NCI-H1436 treated with DMSO at 0.1 percent for 48 hours (cell line): ENCODE results near the gene CDC42BPB.

Source experiments
- DNase-seq: peaks from one replicate; lab custom pipeline; 2025; lab: John Stamatoyannopoulos, UW

Gene CDC42BPB

DNA sequence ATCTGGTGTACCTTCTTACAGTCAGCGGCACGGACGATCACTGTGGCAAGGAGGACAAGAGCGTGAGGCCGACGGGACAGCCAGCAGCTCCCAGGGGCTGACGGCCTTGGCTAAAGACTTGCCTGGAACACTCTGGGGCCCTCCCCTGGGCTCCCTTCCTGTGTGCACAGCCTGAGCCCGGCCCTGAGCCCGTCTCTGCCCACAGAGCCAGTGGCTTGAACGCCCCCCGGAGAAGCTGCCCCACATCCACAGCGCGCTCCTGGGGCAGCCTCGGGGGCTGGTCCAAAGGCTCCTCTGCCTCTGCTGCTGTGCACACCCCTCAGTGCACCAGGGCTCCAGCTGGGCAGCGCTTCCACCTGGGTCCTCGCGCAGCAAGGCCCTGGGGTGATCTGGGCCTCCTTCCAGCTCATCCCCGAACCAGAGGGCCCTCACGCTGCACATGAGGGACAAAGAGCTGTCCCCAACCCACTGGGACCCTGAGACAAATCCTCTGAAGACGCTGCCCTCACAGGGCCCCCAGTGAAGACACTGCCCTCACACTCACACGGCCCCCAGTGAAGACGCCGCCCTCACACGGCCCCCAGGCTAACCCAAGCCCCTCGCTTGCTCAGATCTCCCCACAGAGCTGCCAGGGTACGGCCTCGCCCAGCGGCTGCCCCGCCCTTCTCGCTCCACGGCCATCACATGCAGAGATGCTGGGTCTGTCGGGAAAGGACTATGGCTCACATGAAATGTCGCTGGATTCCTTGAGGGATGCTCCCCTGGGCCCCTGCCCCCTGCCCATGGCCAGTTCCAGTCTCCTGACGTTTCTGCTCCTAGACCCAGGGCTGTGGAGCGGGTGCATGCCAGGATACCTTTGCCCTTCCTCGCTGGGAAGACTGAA is 112.7 kb downstream of the CDC42BPB start:
- DNase-seq: no peak

DNA sequence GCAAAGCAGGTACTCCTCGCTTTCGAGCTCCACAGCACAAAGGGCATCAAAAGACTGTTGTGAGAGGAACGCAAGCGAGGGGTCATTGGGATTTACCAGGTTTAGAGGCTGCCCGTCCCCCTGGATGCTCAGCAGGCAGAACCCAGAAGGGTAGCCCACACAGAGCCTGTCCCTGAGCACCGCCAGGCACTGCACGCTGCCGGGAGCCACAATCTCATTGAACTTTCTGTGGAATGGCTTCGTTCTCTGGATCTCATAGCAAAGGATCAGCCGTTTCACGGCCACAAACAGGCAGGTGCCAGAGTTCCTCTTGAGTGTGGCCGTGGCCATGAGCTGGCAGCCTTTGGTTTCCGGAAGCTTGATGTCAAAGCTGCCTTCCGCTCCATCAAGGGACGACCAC is 113.4 kb downstream of the CDC42BPB start:
- DNase-seq: no peak

DNA sequence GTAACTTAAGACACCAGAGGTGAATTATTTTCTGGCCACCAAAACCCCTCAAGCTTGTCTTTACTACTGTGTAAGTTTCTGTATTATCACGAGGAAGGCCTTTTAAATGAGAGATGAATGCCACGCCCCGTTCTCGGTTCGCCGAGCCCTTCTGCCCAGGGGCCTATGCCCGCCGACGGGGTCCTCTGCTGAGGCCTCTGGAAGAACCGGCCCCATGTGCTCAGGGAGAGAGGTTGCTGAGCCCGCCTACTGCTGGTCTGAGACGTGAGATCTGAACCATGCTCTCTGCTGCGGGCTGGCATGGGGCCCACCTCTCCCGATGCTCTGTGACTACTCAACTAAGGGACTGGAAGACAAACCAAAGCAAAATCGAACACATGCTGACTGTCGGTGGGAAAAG is 113.9 kb downstream of the CDC42BPB start:
- DNase-seq: no peak

DNA sequence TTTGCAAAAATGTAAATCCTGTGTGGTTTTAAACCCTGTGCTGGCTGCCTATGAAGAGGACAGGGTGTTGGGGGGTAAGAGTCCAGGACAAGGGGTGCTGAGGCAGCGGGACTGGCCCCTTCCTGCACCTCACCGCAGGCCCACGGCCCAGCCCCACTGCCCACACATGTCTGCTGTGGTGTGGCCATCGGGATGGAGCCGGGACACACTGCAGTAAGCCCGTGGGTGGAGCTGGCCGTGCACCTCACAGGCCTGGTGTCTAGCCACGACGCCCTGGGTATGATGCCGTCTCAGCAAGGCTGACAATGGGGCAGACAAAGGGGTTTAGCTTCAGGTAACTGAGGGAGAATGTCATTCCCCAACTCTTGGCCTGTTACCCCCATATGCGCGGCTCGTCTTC is 115.3 kb downstream of the CDC42BPB start:
- DNase-seq: no peak

DNA sequence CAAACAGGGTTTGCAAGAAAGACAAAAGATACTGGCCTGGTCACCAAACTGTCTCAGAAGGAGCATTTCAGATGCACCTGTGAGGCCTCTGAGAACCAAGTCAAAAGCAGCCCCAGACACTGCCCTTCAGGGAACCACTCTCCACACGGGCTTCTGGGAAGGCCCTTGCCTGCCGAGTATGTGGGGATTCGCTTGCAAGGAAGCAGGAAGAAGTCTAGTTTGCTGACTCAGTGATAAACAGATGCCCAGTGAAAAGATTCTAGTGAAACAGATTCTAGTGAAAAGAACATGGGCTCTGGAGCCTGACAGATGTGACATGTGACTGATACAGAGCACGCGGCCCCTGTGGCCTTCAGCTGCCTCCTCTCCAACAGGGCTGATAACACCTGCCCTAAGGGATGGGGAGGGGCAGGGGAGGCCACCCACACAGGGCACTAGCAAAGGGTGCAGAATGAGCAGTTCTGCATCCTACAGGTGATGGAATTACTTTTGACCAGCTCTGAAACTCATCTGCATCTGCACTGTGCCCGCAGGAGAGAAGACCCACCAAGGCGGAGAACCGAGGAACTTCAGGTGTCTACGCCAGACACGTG is 115.8 kb downstream of the CDC42BPB start:
- DNase-seq: no peak

DNA sequence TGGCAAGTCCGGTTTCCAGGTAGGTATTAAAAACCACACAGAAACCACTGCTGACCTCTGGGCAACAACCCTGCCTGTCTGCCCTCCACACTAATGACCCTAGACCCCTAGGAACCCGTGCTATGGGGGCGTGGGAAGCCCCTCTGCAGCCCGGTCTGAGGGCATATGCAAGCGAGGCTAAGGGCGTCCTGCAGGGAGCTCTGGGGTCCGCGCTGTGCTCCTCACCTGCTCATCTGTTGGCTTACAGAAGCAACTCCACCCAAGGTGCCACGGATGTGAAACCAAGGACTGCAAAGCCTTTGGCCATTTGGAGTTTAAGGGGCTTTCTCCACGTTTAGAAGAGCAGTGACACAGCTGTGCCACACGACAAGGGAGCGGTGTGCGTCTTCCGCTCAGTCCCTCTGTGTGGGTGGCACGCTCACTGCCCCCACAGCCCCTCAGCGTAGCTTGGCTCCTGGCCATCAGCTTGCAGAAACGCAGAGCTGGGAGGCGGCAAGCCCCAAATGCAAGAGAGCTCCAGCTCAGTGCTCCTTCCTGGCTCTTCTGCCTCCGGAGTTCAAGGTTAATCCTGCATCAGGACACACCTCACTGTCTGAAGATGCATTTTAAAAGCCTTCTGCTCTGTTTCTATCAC is 116.5 kb downstream of the CDC42BPB start:
- DNase-seq: no peak

DNA sequence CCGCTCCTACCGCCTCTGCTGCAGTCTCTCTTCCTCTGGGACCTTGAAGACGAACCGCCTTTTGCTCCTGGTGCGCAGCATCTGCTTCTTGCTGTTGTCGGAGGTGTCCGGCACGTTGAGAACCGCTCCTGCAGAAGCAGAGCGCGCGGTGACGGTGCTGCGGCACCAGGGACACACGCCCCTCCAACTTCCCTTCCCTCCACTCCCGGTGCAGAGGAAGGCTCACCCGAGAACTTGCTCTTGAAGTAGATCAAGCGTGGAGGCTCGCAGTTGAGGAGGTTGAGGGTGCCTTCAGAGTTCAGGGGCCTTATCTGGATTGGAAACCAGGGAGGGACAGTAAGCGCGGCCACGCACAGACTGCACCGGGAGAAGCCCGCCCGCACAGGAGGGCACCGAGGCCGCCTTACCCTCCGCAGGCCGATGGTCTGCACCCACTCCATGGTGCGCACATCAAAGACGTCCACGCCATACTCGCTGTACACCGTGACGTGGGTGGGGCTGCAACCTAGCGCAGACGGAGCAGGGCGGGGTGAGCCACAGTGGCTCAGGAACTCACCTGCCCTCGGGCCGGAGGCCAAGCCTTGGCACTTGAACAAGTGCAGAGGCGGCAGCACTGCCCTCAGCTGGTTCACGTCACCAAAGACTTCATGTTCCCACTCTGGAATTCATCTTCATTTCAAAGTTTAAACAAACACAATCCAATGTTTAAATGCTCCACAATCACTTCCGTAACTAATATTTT is 117.4 kb downstream of the CDC42BPB start:
- no peak for DNase-seq

DNA sequence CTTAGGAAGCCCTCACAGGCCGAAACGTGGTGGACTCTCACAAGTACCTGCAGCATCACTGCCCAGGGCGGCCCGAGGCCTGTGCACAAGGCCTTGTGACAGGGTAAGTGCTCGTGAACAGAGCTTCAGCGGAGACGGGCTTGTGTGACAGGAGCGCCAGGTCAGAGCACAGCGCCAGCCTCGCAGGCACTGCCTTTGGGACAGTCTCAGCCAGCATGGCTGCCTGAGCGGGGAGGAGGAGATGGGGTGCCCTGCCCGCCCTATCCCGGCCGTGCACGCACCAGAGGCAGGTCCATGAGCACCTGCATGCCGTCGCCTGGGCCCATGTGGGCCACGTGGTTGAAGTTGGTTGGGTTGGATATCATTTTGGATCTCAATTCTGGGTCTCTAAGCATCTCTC is 118.0 kb downstream of the CDC42BPB start:
- no peak for DNase-seq

DNA sequence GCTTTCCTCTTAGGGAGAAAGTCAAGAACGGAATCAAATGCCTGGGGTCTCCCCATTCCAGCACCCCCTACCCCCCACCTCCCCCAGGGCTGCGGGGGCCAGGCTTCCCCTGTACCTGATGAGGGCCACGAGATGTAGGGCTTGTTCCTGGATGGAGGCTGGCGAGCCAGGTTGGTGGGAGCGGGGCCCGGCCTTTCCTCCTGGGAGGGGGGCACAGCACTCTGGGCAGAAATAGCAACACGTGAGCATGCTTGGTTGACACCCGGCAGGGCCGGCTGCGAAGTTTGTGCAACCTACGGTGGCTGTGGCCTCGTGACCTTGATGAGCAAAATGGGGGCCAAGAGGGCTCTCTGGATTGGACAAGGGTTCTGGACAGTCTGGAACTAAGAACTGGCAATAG is 119.2 kb downstream of the CDC42BPB start:
- DNase-seq: no peak

DNA sequence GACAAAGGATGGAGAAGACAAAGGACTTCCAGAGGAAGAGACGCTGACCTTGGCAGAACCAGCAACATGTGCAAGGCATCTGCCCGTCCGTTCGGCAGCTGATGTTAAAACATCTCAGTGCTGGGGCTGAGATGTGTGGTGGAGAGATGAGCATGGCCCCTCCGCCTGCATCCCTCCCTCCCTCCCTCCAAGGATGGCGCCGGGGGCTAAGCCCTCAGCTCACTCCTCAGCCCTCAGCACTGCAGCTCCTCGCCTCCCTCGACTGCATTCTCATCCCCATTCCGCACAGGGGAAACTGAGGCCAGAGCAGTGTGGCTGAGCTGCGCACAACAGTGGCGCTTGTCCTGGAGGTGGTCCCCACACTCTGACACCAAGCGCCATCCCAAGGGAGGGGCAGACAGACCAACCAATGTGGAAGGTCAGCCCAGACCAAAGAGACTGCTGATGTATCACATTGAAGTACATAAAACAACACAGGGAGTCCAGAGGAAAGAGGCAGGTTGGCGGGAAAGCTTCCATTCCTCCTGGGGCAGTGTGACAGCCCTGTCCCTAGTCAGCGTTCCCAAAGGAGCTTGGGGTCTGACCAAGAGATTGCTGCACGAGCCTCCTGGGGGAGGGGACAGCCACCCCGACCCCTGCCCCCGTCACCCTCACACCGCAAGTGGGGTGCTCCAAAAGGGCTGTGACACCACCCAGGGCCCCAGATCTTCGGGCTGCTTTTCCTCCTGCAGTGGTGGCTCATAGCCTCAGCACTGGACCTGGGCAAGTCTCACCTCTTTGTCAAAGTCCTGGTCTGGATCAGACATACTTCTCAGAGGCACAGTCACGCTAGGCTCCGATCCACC is 119.8 kb downstream of the CDC42BPB start:
- DNase-seq: no peak

DNA sequence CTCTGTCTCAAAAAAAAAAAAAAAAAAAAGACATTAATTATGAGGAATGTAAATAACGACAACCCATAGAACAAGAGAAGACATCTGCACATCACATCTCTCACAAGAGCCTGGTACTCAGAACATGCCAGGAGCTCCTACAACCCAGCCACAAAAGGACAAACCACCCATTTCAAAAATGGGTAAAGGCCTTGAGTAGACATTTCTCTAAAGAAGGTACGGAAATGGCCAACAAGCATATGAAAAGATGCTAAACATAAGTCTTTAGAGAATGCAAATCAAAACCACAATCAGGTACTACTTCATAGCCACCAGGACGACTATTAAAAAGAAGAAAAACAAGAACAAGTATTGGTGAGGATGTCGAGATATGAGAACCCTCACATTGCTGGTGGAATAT is 121.6 kb downstream of the CDC42BPB start:
- no peak for DNase-seq

DNA sequence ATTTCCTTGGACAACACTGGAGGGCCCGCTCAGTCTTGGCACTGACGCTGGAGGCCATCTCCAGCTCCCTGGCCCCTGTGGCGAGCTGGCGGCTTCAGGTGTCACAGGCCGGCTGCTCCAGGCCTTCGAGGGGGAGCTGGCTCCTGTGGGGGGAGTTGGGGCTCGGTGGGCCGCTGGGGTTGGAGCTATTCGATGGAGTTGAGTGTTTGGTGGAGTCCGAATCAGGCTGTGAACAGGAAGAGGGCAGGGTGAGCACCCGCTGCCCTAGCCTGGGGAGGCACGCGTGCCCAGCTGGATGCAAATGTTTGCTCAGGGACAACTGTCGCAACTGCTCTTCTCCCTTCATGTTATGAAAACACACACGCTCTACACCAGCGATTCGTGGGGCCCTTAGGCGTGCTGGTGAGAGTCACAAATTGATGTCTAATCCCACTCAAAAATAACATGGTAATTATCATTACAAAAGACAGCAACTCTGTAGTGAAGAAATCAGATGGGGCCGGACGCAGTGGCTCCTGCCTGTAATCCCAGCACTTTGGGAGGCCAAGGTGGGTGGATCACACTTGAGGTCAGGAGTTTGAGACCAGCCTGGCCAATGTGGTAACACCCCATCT is 123.6 kb downstream of the CDC42BPB start:
- no peak for DNase-seq

DNA sequence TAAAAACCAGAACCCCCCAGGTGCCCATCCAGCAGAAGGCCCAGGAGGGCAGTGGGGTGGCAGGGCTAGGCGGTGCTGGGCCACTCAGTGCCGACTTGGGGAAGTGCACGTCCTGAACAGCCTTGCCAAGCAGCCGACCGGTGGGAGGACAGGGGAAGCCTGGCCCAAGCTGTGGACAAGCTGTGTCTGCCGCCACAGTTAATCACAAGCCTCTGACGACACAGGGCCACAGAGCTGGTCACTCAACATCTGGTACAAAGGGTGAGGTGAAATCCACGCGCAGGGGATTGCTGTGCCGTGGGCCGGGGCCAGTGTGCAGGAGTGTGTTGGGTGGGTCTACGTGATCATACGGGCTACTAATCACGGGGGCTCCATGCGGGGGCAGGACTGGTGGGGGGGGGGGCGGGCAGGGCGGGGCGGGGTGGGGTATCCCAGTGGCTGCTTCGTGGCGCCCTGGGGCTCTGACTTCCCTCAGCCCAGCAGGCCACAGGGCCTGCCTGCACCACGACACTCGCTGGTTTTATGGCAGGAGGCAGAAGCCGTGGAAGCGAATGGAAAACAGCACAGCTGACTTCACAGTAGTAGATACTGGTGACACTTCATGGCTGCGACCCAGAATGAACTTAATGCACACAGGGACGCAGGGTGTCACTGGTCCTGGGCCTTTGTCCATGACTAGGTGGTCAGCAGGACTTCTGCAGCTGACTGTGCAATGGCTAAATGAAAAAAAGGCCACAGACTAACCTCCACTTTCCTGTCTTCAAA is 124.7 kb downstream of the CDC42BPB start:
- DNase-seq: no peak

DNA sequence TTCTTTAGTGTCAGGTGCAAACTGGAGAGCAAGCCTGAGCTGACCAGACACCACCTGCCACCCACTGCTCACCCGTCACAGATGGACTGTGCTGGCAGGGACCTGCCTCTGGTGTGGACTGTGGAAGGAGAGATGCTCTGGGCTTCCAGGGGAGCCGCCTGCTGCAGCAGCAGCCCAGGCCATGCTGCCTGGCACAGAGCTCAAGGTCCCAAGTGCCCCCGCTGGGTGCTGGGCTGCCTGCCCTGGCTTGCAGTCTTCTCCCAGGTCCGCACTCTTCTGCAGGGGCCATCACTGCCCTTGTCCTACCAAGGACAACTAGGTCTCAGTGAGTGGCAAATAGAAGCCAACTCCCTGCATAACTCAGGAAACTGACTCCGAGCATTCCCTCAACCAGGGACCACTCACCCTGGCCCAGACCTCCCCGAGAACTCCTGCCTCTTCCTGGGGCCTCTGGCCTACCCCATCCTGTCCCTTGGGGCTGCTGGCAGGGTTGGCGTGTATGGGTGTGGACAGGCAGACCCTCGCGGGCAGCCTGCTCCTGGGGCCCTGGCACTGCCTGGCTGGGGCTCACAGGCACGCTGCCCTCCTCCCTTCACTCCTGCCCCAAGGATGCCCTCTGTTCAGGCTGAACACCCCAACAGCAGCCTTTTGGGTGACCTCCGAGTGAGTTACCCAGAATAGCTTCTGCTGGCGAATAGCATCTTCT is 125.6 kb downstream of the CDC42BPB start:
- DNase-seq: no peak

DNA sequence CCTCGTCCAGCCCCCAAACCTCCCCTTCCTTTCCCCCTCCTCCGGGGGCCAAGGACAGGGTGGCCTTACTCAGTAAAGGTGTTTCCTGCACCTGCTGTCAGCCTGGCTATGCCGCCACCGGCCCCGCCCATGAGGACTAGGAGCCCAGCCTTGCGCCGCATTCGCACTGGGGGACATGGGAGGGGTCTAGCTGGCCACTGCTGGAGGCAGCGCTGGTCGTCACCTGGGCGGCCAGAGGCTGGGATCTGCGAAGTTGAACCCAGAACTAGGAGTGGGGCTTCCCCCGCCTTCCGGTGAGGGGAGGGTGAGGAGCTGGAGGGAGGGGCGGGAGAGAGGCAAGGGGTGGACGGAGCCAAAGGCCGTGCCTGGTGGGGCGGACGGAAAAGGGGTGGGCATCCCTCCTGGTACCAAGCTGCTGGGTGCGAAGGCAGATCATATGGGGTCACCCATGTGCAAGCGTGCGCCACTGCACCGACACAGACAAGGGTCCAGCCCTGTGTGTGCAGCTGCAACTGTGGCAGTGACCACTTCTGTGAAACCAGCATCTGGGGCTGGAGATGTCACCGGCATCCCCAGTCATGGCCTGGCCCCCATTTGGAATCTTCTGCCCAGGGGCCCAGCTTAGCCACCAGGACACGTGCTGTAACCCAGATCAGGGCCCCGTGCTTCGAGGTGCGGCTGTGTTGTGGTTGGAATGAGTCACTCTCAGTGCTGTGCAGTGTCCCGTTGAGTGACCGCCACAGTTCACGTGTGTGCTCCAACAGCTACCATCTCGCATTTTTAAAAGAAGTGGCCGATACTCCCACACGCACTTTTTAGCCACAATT is 126.4 kb downstream of the CDC42BPB start:
- no peak for DNase-seq

DNA sequence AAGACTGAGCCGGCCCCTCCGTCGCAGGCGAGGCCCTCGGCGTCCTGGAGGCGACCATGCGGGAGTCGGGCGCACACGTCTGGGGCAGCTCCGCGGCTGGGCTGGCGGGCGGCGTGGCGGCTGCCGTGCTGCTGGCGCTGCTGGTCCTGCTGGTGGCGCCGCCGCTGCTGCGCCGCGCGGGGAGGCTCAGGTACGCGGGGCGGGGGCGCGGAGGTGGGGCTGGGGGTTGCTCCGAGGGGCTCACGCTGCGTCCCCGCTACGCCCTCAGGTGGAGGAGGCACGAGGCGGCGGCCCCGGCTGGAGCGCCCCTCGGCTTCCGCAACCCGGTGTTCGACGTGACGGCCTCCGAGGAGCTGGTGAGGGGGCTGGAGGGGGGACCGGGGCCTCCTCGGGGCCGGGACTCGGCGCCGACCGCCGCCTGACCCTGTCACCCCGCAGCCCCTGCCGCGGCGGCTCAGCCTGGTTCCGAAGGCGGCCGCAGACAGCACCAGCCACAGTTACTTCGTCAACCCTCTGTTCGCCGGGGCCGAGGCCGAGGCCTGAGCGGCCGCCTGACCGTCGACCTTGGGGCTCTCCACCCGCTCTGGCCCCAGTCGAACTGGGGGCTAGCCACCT is 127.1 kb downstream of the CDC42BPB start:
- no peak for DNase-seq

DNA sequence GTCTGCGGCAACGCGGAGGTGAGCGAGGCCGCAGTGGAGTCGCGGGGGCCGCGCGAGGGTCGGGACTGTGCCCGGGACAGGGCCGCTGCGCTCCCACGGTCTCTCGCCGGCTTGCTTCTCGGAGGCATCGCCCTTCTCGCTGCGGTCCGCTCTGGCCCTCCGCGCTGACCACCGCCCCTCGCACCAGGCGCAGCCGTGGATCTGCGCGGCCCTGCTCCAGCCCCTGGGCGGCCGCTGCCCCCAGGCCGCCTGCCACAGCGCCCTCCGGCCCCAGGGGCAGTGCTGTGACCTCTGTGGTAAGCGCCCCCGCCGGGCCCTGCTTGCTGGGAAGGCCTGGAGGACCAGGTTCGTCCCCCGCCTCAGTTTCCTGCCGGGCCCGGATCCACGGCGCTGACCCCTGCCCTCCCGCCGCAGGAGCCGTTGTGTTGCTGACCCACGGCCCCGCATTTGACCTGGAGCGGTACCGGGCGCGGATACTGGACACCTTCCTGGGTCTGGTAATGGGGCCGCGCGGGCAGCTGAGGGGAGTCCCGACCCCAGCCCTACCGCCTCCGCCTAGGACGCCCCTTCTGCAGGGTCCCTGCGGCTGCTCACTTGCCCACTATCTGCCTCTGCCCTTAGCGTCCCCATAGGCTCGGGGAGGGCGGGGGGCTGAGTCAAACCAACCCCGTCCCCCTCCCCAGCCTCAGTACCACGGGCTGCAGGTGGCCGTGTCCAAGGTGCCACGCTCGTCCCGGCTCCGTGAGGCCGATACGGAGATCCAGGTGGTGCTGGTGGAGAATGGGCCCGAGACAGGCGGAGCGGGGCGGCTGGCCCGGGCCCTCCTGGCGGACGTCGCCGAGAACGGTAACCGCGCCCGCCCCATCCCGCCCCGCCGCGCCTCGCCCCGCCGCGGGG is 127.9 kb downstream of the CDC42BPB start:
- DNase-seq: no peak
